ENCODE results near the gene KLHL3. TPM values are rescaled to one million over a fixed set of nuclear protein-coding genes. Genes with fewer than 3 reads are reported as not detected.
"Not testable (repeated sequence)": the region's sequence is repeated elsewhere in the genome, so short reads cannot be mapped to it uniquely, and the experiment has no call there.

The KLHL3 gene
- total RNA-seq, result 1 to 10 TPM; 1.7 to 3.8 (median 3.1) TPM

DNA sequence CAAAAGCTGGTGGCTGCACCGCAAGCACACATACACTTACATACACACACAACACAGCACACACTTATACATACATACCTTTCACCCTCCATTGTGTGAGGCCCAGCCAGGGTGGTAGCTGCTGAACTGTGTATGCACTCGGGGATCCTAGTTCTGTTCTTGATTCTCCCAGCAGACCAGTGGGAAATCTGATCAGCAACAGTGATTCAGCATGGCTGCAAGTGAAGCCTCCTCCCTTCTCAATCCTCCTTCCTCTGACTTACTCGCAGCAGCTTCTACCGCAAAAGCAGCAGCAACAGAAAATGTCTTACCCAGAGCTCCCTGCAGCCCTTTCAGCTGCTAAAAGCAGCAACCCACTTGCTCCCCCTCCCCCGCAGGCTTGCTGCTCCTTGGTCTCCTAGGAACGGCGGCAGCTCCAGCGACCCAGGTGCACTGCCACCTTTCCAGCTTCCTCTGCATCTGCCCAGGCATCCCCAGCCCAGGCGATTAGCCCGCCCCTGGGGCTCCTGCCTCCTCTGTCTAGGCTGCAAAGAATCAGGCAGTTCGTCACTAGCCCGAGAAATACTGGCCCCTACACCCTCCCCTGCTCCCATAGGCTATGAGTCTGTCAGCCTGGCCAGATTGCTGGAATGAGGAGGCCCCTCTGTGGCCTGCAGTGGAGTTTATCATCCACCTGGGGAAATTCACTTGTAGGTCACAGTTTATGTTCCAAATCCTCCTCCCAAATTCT is at the start of gene KLHL3:
TSS of gene KLHL3 (minus strand) at position 535 of the 730 bp plus-strand sequence. CDS start at position 92, 443 bp downstream.
- H3K27ac ChIP-seq, result peak within 1 kb of the TSS; percentile 70 to 82 (median 76)
- intact Hi-C loops (cut with DNase I), result no loop called here
- no peaks in the 10 kb centered on the region for H3K27me3 ChIP-seq
- peak within 1 kb of the TSS; percentile 26 to 63 (median 42) for H3K4me3 ChIP-seq
- 2 to 3% methylated on average over 5 to 7 of the region's 12 CpGs for WGBS, 2 donors
- no peak for DNase-seq
- TF ChIP-seq, protein P1, sequence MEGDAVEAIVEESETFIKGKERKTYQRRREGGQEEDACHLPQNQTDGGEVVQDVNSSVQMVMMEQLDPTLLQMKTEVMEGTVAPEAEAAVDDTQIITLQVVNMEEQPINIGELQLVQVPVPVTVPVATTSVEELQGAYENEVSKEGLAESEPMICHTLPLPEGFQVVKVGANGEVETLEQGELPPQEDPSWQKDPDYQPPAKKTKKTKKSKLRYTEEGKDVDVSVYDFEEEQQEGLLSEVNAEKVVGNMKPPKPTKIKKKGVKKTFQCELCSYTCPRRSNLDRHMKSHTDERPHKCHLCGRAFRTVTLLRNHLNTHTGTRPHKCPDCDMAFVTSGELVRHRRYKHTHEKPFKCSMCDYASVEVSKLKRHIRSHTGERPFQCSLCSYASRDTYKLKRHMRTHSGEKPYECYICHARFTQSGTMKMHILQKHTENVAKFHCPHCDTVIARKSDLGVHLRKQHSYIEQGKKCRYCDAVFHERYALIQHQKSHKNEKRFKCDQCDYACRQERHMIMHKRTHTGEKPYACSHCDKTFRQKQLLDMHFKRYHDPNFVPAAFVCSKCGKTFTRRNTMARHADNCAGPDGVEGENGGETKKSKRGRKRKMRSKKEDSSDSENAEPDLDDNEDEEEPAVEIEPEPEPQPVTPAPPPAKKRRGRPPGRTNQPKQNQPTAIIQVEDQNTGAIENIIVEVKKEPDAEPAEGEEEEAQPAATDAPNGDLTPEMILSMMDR (IDR thresholded peaks at IDR 0.05), result peak in 2 of 6 experiments; percentile 10 to 17
- TF ChIP-seq POLR2A (IDR thresholded peaks at IDR 0.05), result no peak
- H3K4me1 ChIP-seq, result peaks cover 16 to 45% (median 16%) of the 10 kb centered on the region in 3 donors
- H3K9me3 ChIP-seq, result no peaks in the 10 kb centered on the region
- no peaks in the 10 kb centered on the region for H3K36me3 ChIP-seq

GRCh38 chr5:137782984-137783536 is 47.2 kb upstream of the KLHL3 start:
- Histone ChIP-seq H3K4me1 (no peaks in the 10 kb centered on the region), H3K9me3 (no peaks in the 10 kb centered on the region), H3K27ac (no peak overlapping the region), H3K27me3 (no peaks in the 10 kb centered on the region), H3K36me3 (no peaks in the 10 kb centered on the region), H3K4me3 (no peak overlapping the region)
- intact Hi-C loops (cut with DNase I), result no loop called here
- WGBS, 2 donors, result 86 to 98% methylated on average over 2 of the region's 4 CpGs
- TF ChIP-seq POLR2A (IDR thresholded peaks at IDR 0.05), result no peak
- TF ChIP-seq, protein P1 (IDR thresholded peaks at IDR 0.05), result no peak
- DNase-seq, result no peak

DNA sequence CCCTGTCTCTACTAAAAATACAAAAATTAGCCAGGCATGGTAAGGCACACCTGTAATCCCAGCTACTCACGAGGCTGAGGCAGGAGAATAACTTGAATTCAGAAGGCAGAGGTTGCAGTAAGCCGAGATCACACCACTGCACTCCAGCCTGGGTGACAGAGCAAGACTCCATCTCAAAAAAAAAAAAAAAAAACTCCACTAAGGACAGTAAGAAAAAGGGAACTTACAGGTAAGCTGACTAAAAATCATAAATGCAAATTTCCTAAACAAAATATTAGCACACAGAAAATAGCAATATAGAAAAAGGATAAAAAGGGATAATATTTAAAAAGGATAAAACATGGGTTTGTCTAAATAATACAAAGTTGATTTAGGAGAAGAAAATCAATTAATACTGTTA is 46.2 kb upstream of the KLHL3 start:
- TF ChIP-seq, protein P1 (IDR thresholded peaks at IDR 0.05), result no peak
- TF ChIP-seq POLR2A (IDR thresholded peaks at IDR 0.05), result no peak
- no peaks in the 10 kb centered on the region for H3K27me3 ChIP-seq
- no peaks in the 10 kb centered on the region for H3K36me3 ChIP-seq
- H3K4me1 ChIP-seq, result no peaks in the 10 kb centered on the region
- DNase-seq, result no peak
- H3K4me3 ChIP-seq, result no peak overlapping the region
- intact Hi-C loops (cut with DNase I), result no loop called here
- H3K9me3 ChIP-seq, result no peaks in the 10 kb centered on the region
- 71 to 96% methylated on average over 2 of the region's 2 CpGs for WGBS, 2 donors
- no peak overlapping the region for H3K27ac ChIP-seq

DNA sequence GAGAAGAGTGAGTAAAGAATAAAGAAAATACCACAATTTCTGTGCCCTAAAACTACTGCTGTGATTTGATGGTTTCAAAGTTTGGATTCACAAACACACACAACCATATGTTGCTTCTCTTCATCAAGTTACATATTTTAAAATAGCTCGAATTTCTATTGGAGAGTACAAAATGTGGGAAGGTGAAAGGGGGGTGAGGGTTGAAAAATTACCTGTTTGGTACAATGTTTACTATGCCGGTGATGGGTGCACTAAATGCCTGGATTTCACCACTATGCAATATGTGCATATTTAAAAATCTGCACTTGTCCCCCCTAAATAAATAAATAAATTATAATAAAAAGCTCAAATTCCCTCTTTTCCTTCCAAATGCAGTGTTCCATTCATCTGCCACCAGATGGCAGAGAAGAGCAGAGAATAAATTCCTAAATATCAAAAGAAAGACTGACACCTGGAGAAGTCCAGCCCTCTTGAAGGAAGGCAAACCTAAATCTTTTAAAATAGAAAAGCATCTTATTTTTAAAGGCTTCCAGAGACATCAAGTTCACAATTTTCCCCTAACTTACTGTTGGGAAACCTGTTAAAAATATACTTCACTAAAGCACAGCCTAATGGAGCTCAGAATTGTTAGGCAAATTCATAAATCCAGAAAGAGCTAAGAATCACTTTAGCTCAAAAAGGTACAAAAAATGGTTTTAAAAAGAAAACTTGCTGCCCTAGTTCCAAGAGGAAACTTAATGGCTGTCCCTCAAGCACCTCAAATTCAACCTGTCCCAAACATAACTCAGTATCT is 43.1 kb upstream of the KLHL3 start:
- WGBS, 2 donors, result 25 to 36% methylated on average over 2 of the region's 2 CpGs
- intact Hi-C loops (cut with DNase I), result no loop called here
- no peaks in the 10 kb centered on the region for H3K27me3 ChIP-seq
- TF ChIP-seq, protein P1 (IDR thresholded peaks at IDR 0.05), result peak; percentile 50 to 78 (median 64)
- TF ChIP-seq POLR2A (IDR thresholded peaks at IDR 0.05), result no peak
- no peak overlapping the region for H3K27ac ChIP-seq
- H3K36me3 ChIP-seq, result no peaks in the 10 kb centered on the region
- no peaks in the 10 kb centered on the region for H3K9me3 ChIP-seq
- H3K4me3 ChIP-seq, result no peak overlapping the region
- H3K4me1 ChIP-seq, result no peaks in the 10 kb centered on the region
- no peak for DNase-seq

DNA sequence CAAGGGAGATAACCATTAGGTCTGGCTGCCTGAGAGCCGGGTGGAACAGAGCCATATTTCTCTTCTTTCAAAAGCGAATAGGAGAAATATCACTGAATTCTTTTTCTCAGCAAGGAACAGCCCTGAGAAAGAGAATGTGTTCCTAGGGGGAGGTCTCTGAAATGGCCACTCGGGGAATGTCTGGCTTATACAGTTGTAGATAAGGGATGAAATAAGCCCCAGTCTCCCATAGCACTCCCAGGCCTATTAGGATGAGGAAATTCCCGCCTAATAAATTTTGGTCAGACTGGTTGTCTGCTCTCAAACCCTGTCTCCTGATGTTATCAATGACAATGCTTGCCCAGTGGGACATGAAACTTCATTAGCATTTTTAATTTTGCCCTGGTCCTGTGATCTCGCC is 32.0 kb upstream of the KLHL3 start:
- DNase-seq; H3K9me3 ChIP-seq; H3K4me1 ChIP-seq; H3K27ac ChIP-seq; H3K36me3 ChIP-seq; H3K27me3 ChIP-seq; intact Hi-C loops (cut with DNase I); H3K4me3 ChIP-seq: not testable (repeated sequence)
- WGBS, 2 donors, result 87 to 92% methylated on average over 5 of the region's 5 CpGs

Data from esophagus squamous epithelium (tissue), 5 donors.